HG02970 (cell line): ENCODE measurements around the gene GXYLT1.
A peak's percentile ranks its signal among the peaks of the same experiment; 100 is the strongest.
"Not testable (repeated sequence)": the region's sequence is repeated elsewhere in the genome, so short reads cannot be mapped to it uniquely, and the experiment has no call there.

Experiments
- ATAC-seq: cut with Tn5 transposase; IDR thresholded peaks from one replicate; pipeline ENCODE4 v1.9.1; 2021; ENCODE audit warnings: mild to moderate bottlenecking, moderate library complexity, moderate number of reproducible peaks; ENCODE audit not compliant: unreplicated experiment, low FRiP score

Gene GXYLT1

GRCh38 chr12:42144408-42145196 is at the start of gene GXYLT1:
Gene GXYLT1, minus strand, starts transcription at chr12:42144874. Its CDS starts 228 bp downstream, at chr12:42144646.
- peak; percentile 93 for ATAC-seq

GRCh38 chr12:42192686-42193085 is 48.0 kb upstream of the GXYLT1 start:
- no peak for ATAC-seq

- no peak for ATAC-seq
Measured at GRCh38 chr12:42192258-42192657, 47.6 kb upstream of the GXYLT1 start.

DNA sequence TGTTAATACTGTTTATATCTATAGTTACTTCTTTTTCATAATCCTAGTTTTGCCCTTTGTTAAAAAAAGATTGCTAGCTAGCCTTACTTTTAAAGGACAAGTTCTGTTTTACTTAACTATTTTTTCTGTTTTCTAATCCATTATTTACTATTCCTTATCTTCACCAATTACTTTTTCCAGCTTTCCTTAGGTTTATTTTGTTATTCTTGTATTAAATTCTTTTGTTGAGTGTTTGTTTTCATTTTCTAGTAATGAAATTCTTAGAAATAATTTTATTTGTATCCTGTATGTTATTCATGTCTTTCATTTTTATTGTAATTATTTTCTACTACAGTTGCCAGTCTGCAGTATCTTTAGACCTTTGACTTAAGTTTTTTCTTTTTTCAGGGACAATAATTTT is 45.7 kb upstream of the GXYLT1 start:
- ATAC-seq: no peak

DNA sequence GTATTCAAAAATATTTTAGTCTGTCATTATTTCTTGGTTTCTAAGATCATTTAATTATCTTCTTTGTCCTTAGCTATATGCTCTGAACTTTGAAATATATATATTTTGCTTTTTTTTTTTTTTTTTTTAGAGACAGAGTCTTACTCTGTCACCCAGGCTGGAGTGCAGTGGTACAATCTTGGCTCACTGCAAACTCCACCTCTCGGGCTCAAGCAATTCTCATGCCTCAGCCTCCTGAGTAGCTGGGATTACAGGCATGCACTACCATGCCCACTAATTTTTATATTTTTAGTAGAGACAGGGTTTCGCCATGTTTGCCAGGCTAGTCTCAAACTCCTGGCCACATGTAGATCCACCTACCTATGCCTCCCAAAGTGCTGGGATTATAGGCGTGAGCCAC is 43.6 kb upstream of the GXYLT1 start:
- ATAC-seq: not testable (repeated sequence)

DNA sequence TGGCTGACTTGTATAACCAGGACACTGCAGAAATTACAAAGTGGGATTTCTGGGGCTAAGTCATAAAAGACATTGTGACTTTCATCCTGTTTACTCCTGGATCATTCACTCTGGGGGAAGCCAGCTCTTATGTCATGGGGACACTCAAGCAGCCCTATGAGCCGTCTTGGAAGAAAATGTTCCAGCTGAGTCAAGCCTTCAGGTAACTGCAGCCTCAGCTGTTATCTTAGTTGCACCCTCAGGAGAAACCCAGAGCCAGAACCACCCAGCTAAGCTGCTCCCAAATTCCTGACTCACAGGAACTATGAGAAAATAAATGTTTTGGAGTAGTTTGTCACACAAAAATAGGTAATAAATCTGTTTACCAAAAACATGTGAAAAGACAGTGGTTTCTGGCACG is 43.1 kb upstream of the GXYLT1 start:
- ATAC-seq: no peak

DNA sequence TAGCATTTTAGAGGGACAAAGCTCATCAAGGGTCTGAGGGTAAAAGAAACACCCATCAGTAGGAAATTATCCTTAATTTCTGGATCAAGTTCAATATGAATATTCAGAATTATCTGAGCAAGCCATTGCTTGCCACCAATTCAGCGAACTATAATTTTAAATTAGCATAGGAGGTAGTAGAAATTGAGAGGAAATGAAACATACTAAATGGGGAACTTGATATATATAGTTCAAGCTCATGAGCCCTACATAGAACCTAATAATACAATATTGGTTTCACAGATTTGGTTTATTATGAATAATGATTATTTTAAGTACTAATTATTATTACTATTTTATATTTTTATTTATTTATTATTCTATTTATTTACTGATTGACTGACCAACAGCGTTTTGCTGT is 42.1 kb upstream of the GXYLT1 start:
- ATAC-seq: no peak

GRCh38 chr12:42182394-42182793 is 37.7 kb upstream of the GXYLT1 start:
- no peak for ATAC-seq

DNA sequence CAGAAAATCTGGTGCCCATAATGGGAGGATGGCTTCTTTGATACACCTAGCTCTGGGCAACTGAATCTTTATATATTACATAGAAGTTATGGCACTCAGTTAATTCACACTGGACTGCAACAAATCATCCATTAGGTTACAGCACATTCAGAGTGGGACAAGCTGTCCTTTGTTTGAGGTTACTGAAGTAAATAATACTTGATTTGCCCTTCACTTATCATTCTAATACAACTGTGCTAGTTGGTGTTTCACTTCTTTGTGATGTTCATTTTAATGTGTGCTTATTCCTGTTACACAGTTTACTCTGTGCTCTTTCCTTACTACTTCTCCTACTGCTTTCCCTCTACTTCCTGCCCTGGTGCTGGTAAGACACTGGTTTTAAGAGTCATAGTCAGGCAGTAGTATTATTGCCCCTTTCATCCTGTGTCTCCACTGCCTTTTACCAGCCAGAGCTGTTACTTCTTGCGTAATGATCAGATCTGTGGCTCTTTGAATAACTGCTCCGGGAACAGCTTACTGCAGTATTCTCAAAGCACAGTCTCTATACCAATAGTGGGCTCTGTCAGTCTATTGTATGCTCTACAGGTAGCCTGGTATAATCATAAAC is 36.4 kb upstream of the GXYLT1 start:
- no peak for ATAC-seq

DNA sequence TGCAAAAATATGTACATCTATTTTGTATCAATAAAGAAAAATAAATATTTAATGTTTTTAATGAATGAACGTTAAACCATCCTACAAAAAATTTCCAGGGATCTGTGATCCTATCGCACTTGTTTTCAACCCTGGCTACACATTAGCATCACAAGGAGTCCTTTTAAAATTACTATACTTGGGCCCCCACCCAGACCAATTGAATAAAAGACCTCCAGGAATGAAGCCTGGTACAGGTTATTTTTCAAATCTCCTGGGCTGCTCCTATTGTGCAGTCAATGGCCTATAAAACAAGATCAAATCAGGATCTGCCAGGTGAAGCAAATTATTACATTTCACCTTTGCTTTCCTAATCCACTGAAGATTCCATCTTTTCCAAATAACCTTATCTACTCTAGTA is 33.4 kb upstream of the GXYLT1 start:
- no peak for ATAC-seq

DNA sequence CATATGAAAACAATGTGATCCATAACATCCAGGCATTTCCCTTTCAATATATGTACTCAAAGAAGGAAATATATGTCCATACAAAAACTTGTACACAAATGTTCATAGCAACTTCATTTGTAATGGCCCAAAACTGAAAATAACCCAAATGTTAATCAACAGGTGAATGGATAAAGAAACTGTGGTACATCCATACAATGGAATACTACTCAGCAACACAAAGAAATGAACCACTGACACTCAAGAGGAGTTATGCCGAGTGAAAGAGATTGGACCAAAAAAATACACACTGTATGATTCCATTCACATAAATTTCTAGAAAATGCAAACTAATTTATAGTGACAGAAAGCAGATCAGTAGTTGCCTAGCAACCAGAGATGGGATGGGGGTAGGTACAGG is 30.3 kb upstream of the GXYLT1 start:
- no peak for ATAC-seq

DNA sequence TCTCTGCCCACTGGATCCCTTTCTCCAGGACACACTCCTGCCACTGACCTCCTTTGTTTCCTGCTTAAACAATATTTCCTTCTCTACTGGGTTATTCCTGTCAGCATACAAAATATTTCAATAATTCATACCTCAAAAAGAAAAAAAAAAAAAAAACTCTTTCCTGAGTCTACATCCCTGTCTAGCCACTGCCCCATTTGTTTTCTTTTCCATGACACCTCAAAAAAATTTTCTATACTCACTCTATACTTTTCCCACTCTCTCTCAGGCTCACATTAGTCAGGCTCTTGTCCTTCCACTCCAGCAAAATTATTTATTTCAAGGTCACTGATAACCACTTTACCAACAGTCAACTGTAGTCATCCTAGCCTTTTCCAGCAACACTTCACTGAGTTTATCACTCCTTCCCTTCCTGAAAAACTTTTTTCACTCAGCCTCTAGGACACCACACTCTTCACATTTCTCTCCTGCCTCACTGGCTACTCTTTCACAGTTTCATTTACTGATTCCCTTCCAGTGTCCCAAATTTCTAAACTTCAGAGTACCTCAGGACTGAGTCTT is 29.4 kb upstream of the GXYLT1 start:
- no peak for ATAC-seq

DNA sequence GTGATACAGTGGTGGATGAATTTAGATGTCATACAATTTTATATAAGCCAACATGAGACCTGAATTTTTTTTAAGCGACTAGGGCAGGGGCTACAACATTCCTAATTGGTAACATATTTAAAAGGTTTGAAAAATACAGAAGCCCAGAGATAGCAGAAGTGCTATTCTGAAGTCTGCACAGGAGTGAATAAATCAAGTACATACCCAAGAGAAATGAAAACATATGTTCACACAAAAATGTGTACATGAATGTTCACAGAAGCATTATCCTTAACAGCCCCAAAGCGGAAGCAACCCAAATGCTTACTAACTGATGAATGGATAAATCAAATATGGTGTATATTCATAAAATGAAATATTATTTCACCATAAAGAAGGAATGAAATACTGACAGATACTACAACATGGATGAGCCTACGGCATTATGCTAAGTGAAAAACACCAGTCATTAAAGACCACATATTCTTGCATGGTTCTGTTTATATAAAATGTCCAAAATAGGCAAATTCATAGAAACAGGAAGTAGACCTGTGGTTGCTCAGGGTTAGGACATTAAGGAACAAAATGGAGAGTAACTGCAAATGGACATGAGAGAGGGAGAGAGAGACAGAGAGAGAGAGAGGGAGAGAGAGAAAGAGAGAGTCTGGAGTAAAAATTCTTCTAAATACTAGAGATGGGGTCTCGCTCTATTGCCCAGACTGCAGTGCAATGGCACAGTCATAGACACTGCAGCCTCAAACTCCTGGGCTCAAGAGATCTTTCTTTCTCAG is 28.0 kb upstream of the GXYLT1 start:
- no peak for ATAC-seq

DNA sequence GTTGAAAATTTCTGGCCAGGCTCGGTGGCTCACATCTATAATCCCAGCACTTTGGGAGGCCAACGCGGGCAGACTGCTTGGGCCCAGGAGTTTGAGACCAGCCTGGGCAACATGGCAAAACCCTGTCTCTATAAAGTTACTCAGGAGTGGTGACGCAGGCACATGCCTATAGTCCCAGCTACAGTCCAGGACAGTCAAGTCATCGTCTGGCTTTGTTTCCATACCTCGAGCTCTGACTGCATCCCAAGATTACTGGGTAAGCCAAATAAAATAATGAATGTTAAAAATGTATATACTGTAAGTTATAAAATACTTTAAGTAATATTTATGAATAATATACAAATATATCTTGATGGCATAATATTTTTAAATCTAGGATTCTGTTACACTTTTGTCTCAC is 23.0 kb upstream of the GXYLT1 start:
- ATAC-seq: no peak

DNA sequence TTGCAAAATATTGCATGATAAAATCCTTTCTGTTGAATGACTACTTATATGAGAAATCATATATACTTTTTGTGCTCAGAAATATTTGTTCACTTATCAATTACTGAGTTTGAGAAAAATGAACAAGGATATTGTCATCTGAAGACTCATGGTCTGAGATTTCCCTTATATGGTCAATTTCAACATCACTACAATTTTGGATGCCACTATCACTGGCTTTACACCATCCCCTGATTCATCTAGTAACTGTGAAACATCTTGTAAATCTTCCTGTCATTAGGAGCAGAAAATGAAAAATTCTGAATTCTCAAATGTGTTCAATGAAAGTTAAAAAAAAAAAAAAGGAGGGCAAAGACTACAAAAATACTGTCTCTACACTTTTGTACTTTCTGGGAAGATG is 21.8 kb upstream of the GXYLT1 start:
- no peak for ATAC-seq

DNA sequence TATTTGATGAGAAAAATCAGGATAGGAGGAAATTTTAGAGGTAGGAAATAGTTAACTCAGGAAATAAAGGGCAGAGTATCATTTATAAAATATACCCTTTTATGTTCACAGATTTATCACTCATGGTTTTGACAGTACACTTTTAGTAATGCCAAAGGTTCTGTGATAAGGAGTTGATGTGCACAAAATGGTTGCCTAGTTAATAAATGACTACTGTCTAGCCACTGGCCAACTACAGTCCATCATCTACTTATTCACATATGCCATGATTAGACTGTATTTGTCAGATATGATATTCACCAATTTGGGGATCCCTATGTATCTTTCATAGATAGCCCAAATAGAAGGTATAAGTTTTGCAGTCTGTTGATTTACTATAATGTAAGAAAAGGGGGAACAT is 19.2 kb upstream of the GXYLT1 start:
- no peak for ATAC-seq

GRCh38 chr12:42162965-42163364 is 18.3 kb upstream of the GXYLT1 start:
- no peak for ATAC-seq

DNA sequence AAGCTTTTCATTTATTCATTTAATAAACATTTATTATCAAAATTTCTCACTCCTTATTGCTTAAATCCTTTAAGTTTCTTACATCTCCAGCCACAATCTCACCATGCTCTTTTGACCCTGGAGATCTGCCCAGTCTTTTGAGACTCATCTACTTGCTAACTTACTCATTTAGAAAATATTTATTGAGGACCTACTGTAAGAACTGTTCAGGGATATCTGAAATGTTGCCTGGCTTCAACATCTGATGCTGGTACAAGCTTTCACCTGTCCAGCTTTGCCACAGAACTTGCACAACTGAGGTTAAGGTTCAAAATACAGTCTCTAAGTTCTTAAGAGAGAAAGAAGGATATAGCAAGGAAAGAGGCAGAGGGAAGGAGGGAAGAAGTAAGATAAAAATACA is 17.5 kb upstream of the GXYLT1 start:
- ATAC-seq: no peak

DNA sequence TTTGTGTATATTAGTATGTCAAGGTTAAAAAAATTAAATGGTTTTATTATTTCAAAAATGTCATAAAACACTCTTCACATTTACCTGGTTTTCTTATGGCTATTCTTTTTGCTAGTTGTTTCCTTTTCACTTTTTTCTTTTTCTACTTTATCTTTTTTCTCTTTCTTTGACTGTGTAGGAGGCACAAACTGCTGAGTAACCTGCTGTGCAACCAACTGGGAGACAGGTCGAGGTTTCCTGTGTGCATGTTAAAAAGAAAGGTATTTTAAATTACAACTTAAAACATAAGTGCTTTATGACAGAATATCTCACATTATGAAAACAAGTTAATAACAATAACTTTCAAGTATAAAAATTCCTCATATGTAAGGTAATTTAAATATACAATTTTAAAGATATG is 16.9 kb upstream of the GXYLT1 start:
- no peak for ATAC-seq

- no peak for ATAC-seq
Measured at GRCh38 chr12:42156232-42156631, 11.6 kb upstream of the GXYLT1 start.

- ATAC-seq: no peak
Measured at GRCh38 chr12:42145552-42146215, 1.0 kb upstream of the GXYLT1 start.
